Cortex of kidney (tissue), 1 donor: ENCODE measurements around the gene KLK15.

ENCODE experiments used
- DNase-seq: peaks from one replicate; lab custom pipeline; 2025; lab: John Stamatoyannopoulos, UW

KLK15 gene

DNA sequence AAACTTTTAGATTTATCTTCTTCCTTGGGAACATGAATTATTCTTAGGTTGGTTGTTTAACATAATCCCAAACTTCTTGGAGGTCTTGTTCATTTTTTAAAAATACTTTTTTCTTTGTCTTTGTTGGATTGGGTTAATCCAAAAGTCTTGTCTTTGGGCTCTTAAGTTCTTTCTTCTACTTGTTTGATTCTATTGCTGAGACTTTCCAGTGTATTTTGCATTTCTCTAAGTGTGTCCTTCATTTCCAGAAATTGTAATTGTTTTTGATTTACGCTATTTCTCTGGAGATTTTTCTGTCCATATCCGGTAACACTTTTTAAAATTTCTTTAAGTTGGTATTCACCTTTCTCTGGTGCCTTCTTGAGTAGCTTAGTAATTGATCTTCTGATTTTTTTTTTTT, 9.8 kb upstream of the KLK15 start:
- no peak for DNase-seq

DNA sequence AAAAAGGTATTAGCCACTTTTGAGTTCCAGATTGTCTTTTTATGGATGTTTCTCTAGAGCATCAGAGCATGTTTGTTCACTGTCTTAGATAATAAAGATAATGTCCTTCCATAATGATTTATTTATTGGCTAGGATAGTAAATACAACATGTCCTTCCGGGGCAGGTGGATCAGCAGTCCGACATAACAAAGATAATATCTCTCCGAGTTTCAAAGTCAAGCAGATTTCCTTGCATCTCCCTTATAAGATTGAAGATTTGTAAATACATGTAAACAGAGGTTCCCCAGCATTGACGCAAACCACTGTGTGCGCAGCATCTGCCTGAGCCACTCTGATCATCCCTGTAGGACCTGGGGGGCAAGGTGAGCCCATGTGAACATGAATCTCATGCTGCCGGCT, 8.8 kb upstream of the KLK15 start:
- DNase-seq = no peak

DNA sequence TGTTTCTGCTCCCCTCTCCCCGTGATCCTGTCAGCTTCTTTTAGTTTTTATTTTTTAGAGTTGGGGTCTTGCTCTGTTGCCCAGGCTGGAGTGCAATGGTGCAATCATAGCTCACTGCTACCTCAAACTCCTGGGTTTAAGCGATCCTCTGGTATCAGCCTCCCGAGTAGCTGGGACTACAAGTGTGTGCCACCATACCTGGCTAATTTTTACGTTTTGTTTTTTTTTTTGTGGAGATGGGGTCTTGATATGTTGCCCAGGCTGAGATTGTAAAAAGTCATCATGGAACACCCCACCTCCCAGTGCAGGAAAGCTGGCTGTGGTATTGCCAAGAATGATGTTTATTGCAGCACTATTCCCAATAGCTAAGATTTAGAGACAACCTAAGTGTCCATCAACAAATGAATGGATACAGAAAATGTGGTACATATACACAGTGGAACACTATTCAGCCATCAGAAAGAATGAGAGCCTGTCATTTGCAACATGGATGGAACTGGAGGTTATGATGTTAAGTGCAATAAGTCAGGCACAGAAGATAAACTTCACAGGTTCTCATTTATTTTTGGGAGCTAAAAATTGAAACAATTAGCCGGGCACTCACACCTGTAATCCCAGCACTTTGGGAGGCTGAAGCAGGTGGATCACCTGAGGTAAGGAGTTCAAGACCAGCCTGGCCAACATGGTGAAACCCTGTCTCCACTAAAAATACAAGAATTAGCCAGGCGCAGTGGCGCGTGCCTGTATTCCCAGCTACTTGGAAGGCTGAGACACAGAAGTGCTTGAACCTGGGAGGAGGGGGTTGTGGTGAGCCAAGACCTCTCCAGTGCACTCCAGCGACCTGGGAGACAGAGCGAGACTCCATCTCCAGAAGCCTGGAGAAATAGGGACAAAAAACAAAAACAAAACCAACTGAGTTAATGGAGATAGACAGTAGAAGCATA, 6.6 kb upstream of the KLK15 start:
- DNase-seq = no peak

DNA sequence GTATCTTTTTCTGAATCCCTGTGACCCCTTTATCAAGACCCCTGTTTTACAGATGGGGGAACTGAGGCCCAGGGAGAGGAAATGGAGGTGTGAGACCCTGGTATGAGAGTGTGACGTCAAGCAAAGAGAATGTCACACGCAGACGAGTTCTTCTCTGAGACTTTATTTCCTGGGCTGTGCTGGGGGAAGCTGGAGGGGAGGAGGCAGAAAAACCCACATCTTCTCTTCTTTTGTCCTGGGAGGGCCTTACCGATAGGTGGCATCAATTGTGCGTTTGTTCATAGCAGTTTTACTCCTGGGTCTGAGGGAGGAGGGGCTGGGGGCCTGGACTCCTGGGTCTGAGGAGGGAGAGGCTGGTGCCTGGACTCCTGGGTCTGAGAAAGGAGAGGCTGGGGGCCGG, 4.9 kb upstream of the KLK15 start:
- DNase-seq = no peak

DNA sequence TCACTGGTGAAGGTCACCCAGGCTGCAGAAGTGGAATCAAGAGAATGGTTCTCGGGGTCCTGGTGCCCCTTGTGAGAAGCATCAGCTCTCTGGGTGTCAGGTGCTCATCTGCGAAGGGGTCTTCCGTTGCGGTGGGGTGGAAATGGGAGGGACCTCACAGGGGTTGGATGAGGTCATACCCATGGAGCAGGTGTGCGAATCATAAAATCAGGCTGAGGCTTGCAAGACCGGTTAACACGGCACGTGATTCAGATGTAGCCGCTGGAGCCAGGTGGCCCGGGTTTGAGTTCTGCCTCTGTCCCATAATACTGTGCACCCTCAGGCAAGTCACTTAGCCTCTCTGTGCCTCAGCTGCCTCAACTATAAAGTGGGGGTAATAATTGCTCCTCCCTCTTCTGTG, 3.9 kb upstream of the KLK15 start:
- no peak for DNase-seq

DNA sequence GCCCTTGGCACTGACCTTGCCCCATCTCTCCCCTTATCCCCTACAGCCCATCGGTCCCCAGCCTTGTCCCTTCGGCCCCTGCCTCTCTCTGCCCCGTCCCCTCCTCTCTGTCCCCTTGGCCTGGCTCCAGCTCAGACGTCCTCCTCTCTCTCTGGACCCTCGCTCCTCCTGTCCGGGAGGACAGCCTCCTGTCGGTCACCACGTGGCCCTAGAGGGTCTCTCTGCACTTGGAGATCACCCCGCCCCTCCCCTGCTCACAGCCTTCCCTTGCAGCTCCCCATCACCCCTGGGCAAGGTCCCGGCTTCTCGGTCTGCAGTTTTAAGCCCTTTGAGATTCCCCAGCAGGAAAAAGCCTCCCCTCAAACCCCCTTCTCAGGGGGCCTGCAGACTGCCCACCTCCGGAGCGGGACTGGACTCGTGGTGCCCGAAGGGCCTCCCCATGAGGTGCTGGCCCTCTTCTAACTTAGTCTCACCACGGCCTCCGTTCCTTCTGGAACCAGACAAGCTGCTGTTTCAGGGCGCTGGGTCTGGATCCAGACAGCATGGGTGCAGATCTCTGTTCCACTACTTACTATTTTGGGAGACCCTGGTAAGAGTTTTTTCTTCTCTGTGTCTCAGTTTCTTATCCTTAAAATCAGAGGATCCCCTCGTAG, 3.3 kb upstream of the KLK15 start:
- no peak for DNase-seq

DNA sequence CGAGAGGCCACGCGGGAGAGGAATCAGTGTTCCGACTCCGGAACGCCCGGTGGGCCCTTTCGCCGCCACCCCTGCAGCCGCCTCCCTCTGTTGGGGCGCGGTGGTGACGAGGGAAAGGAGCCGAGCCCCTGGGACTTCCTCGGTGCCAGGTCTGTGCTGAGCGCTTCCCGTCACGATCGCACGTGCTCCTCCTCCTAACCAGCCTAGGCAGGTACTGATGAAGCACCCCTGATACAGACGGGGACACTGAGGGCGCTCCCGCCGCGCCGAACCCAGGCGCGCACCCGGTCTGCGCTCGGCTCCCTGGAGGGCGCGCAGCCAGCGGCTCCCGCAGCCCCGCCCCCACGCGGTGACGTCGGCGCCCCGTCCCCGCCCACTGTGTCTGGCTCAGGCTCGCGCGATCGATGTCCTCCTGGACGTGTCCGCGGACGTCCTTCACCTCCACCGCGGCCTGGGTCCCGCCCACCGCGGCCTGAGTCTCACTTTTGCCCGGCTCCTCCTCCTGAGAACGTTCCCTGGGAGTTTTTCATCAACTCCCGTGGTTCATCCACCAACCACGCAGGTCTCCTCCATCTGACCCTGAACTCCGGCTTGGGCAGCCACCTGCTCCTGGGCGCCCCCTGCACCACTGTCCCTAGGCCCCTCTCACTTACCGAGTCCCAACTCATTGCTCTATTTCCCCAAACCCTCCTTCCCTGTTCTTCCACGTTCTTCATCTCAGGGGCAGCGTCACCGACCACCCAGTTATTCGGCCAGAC, 2.6 kb upstream of the KLK15 start:
- no peak for DNase-seq

DNA sequence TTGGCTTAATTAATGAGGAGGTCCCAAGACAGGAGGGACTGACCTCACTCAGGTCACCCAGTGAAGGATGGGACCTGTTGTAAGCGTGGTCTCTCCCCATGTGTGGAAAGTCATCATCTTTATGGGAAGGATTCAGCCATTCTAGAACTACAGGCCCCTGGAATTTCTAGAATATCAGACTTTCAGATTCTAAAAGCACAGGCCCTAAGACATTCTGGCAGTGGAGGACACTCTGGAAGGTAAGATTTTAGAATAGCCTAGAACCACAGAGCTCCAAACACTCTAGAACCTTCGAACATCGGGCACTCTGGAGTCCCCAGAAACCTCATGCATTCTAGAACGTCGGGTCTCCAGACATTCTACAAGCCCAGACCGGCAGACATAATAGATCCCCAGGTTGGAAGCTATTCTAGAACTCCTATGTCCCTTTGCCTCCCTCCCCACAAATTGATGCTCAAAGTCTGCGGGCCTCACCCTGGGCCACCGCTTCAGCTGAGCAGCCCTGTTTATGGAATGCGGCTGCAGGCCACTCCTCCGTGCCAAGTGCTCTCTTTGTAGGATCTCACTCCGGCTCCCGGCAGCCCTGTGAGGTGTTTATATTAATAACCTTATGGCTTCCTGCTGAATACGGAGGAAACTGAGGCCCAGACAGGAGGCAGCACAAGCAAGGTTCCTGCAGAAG, 1.9 kb upstream of the KLK15 start:
- no peak for DNase-seq

DNA sequence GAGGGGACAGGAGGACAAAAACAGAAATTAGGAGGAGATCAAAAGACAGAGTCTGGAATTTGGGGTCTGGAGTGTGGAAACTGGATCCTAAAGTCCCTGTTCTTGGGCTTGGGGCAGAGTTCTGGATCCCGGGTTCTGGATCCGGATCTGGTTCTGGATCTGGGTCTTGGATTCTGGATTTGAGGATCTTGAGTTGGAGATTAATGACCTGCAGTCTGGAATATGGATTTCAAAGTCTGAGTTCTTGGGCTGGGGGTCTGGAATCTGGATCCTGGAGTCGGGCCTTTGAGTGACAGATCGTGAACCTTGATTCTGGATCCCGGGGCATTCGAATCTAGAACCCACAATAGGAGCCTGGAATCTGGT, 411 bp upstream of the KLK15 start:
- no peak for DNase-seq

DNA sequence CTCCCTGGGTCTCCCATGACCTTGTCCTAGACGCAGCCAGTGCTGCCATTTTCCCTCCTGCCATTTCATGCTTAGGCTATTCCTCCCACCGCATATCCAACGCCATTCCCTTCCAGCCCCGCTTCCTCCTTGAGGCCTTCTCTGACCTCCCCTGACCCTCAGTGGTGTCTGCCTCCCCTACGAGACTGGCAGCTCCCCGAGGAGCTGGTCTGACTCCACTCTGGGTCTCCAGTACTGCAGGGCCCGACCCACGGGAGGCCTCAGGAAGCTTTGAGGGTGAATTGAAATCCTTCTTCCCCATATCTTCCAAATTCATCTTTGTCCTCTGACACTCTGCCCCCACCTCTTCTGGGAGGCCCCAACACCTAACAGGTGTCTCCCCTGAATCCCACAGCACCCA, 708 bp downstream of the KLK15 start:
- no peak for DNase-seq

DNA sequence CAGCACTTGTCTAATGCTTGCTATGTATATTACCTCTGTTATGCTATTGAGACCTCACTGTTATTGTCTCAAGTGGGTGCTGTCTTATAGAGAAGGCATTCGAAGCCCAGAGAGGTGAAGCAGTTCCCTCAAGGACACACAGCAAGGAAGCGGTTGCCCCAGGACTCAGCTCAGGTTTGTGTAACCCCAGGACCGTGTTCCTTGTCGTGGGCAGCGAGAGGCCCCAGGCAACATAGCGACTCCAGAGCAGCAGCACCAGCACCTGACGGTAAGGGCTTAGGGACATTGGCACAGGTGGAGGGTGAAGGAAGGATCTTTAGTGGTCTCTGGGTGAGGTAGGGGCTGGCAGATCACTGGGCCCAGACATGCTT, 2.4 kb downstream of the KLK15 start:
- no peak for DNase-seq

DNA sequence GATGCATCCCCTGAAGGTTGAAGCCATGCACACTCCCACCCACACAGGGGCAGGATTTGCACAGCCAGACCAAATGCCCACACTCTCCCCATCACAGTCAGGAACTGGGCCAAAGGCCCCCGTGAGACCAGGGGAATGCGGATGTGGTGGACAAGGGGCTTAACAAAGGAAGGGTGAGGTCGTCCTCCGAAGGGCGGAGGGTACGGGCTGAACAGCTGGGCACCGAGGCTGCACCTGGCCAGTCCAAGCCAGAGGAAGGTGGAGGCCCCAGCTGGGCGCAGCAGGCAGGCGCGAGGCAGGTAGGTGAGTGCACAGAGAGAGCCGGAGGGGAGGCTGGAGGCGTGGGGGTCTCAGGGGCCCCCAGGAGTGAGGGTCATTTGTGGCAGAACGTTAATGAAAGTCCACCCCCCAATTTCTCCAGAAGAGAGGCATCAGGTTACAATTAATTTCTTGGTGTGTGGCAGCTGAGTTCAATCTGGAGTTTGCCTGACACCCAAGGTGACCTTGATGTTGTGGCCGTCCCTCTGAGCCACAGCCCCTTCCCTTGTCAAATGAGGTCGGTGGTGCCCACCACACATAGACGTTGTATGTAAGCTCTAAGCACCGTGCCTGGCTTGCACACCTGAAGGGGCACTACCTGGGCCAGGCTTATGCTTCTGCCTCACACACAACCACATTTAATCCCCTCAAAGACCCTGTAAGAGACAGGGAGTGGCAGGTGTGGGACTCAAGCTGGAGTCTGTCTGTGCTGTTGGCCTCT, 2.9 kb downstream of the KLK15 start:
- no peak for DNase-seq

DNA sequence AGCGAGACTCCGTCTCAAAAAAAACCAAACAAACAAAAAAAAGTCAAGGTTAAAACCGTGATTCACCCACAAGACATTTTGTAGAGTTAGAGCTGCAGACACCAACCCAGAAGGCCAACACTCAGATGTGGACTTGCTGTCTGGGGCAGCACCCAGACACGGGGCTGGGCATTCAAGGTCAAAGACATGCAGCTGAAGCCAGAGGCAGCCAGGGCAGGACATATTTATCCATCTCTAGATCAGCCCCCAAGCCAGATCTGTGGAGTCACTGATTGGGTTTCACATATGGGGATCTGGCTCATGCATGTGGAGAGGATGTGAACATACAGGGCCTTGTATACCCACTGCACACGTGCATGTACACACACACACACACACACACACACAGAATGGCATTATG, 3.6 kb downstream of the KLK15 start:
- DNase-seq = no peak

DNA sequence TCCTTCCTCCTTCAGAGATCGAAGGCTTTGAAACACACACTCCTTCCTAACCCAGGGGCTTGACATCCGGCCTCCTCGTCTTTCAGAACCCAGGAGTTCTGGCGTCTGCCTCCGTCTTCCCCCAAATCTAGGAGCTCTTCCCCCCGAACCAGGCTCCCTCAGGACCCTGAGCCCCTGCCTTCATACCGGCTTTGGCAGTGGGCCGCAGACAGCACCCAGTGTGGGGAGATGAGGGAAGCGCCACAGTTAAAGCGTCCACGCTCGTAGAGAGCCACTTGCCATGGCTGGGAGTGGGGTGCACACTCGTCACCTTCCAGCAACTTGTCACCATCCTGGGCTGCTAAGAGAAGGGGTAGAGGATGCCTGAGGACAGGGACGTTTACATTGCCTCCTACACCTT, 5.9 kb downstream of the KLK15 start:
- DNase-seq = no peak

DNA sequence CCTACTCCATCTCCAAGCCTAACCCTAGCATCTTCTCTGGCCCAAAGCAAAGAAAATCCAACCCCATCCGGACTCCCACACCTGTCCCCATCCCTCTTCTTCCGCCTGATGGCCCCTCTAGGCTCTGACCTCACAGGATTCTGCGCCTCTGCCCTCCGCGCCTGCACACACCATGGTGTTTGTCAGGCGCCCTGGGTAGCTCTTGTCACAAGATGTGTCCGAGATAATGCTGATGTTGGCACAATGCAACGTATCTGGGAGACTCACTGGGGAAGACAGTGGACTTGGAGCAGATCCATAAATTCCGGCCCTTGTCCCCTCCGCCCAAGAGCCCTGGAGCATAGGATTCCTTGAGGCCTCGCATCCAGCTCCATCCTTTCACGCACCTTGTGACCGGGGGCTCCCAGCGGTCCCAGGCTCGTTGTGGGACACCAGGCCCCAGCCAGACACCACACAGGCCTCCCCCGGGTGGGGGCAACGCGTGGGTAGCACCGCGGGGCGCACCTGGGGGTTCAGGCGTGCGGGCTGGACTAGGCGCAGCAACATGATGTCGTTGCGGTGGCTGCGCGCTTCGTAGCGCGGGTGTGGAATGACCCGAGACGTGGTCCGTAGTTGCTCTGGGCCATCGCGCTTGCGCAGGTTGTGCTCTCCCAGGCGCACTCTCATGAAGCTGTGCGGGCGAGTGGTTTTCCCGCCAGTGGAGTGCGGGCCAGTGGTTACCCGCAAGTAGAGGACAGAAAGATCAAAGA, 6.7 kb downstream of the KLK15 start:
- DNase-seq = no peak

DNA sequence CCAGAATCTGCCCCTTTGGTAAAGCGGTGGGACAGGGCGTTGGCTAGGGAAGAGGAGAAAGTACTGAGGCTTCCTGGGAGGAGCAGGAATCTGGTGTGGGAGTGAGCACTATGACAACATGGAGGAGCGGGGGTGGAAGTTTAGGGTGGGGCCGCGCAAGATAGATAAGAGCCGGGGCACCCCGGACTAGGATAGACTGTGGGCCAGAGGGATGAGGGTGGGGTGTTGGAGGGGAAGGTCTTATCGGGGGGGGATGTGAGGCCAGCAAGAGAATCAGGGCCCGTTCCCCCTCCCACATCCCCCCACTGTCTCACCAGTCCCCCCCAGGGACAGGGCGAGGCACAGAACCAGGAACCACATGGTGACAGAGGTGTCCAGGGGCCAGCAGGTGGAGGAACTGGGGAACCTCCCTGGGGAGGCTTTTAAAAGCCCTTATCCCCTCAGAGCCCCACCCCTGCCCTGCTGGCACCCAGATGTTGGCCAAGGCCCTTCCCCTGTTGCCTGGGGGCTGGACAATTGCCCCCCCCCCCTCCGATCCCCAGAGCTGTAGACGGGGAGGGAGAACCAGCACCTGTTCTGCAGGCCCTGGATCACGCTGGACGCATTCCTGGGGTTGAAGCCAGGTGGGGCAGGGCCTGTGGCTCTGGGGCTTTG, 9.9 kb downstream of the KLK15 start, which contains the start of gene KLK1:
TSS of gene KLK1 (minus strand) at position 399 of the 654 bp plus-strand sequence. CDS start at position 360, 39 bp downstream.
- DNase-seq = no peak

DNA sequence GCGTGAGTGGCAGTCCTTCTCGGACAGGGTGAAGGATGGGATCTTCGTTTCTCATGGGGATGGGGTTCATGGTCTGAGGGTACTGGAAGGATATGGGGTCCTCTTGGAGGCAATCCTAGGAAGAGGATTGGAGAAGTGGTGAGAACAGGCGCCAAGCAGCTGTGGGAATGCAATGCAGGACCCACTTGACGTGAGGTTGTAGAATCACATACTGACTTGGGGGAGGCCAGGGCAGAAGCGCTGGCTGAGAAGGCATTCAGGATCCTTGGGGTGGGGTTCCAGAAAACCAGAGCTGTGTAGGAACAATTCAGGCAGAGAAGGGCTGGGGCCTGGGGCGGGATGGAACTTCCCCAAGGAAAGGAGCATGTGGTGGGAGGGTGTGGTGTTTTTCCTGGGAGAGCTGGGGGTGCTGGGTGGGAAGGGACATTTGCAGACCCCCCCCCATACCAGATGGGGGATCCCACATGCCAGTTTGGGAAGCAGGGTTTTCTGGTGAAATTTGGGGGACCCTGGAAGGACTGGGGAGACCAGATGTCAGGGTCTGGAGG, 10.6 kb downstream of the KLK15 start:
- DNase-seq = no peak

DNA sequence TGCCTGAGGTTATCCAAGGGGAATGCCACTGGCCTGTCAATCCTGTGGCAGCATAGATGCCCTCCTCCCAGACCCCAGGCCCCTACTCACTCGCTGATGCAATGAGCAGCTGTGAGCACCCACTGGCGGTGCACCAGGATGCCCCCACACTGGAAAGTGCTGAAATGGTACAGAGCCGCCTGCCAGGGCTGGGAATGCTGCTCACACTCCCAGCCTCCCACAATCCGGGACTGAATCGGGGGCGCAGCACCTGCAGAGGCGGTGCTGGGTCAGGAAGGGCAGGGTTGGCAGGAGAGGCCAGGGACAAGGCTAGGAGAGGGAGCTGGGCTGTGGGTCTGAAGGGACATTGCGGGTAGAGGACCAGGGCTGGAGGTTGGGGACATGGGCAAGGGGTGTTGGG, 11.8 kb downstream of the KLK15 start:
- no peak for DNase-seq

DNA sequence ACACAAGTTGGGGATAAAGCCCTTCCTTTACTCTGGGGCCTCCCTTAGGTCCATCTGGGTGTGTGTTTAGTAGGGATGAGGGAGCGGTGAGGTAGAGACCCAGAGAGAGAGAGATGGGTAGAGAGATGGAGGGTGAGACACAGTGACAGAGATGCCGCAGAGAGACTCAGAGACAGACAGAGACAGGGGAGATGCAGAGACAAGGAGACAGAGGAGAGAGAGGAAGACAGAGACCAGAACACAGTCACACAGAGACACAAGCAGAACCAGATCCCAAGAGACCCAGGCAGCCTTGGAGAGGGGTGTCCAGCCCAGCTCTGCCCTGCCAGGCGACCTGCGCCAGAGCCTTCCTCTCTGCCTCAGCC, 12.1 kb downstream of the KLK15 start:
- no peak for DNase-seq
